Measurements from ENCODE around the gene FOXE1. TPM values are rescaled to one million over a fixed set of nuclear protein-coding genes. Genes with fewer than 3 reads are reported as not detected.

FOXE1 gene
- total and polyA plus RNA-seq, 2 of the 4 experiments (the other 2 are of a cell fraction) = under 0.01 to 0.22 TPM

DNA sequence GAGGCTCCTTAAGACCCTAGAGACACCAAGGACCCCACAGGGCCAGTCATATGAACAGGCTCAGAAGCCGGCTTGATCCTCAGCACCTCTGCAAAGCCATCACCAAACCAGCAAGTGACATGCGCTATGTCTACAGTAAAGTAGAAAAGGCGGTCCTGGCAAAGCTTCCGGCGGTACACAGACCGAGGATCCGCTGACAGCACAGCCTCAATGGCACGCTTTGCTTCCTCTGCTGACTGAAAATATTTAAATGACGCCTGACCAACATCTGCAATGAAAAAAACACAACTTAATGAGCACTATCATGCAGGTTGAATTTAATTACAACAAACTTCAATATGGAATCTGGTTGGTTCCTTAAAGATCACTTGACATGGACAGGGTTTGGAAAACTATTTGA is 51.7 kb downstream of the FOXE1 start:
- Histone ChIP-seq H3K56ac (ENCODE audit: extremely low read depth, insufficient read depth, low read length) (no peak overlapping the region), H2BK20ac (ENCODE audit: low read depth, low read length) (no peak overlapping the region), H2AK5ac (ENCODE audit: low read depth, low read length) (no peak overlapping the region), H3K27ac (ENCODE audit: insufficient read depth, low read length) (no peak overlapping the region), H3K23ac (ENCODE audit: low read depth, low read length) (no peak overlapping the region), H3K9me3 (ENCODE audit: control insufficient read depth, insufficient read depth, low read length) (no peaks in the 10 kb centered on the region), H3K4me2 (ENCODE audit: low read depth, low read length) (no peak overlapping the region), H4K8ac (ENCODE audit: low read depth in 2 of 2, low read length in 2 of 2) (no peak overlapping the region), H3K36me3 (ENCODE audit: control insufficient read depth, insufficient read depth, low read length) (peaks cover 8% of the 10 kb centered on the region), H4K5ac (ENCODE audit: low read depth, low read length) (no peak overlapping the region), H3K4ac (ENCODE audit: low read depth, low read length) (no peak overlapping the region), H3K9ac (ENCODE audit: low read depth, low read length) (no peak overlapping the region), H3K79me1 (ENCODE audit: low read depth in 1 of 2, low read length in 2 of 2) (peaks cover 14 to 20% of the 10 kb centered on the region in 2 experiments; a peak in 3 of 4 replicates), H2BK15ac (ENCODE audit: low read depth, low read length) (no peak overlapping the region), H3K4me3 (ENCODE audit: insufficient read depth, low read depth, low read length) (no peak overlapping the region), H2BK120ac (ENCODE audit: low read depth, low read length) (no peak overlapping the region), H3K4me1 (ENCODE audit: control insufficient read depth, insufficient read depth, low read length) (no peaks in the 10 kb centered on the region), H2BK5ac (ENCODE audit: low read depth, low read length, poor library complexity, severe bottlenecking) (no peak overlapping the region), H3K27me3 (ENCODE audit: control insufficient read depth, insufficient read depth, low read length) (no peaks in the 10 kb centered on the region), H4K20me1 (ENCODE audit: insufficient read depth, low read length) (0 out of 2 replicates have a peak, but pooled peaks cover 3% of the 10 kb centered on the region), H2AK9ac (replicated peaks; ENCODE audit: low read depth, low read length, poor library complexity) (no peak overlapping the region), H3K14ac (replicated peaks; ENCODE audit: low read depth, low read length) (no peak overlapping the region), H2AFZ (replicated peaks; ENCODE audit: low read length, poor library complexity) (no peak overlapping the region), H4K91ac (ENCODE audit: insufficient read depth, low read depth, low read length) (no peak overlapping the region), H3K9me1 (ENCODE audit: insufficient read depth, low read length) (peaks cover 5% of the 10 kb centered on the region; the same call in 1 of the 2 replicates), H3K18ac (ENCODE audit: low read depth, low read length) (no peak overlapping the region)
- intact Hi-C loops (cut with micrococcal nuclease) (no loop called here), in situ Hi-C loops (cut with MboI; ENCODE audit: low sequenced_read_pairs) (loop anchor here (5.0 kb wide), 1 partner anchor 192 kb away; no protein-coding TSS in a partner anchor), dilution Hi-C loops (cut with HindIII; ENCODE audit: low sequenced_read_pairs, unreplicated experiment) (no loop called here)
- DNase-seq (no peak), ATAC-seq (ENCODE audit: low read depth) (no peak)
- ChIA-PET POLR2A (ENCODE audit: unreplicated experiment) (no interaction called here), CTCF (no interaction called here)
- no TSS peak for BruUV-seq (replicated peaks)
- TF ChIP-seq, protein P1, sequence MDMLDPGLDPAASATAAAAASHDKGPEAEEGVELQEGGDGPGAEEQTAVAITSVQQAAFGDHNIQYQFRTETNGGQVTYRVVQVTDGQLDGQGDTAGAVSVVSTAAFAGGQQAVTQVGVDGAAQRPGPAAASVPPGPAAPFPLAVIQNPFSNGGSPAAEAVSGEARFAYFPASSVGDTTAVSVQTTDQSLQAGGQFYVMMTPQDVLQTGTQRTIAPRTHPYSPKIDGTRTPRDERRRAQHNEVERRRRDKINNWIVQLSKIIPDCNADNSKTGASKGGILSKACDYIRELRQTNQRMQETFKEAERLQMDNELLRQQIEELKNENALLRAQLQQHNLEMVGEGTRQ (IDR thresholded peaks at IDR 0.05; ENCODE audit: low read depth, low read length) = no peak
- TF ChIP-seq RFX5 (IDR thresholded peaks at IDR 0.05; ENCODE audit: low read depth, low read length) (no peak), MXI1 (IDR thresholded peaks at IDR 0.05; ENCODE audit: borderline replicate concordance, low read depth, low read length) (no peak), CEBPB (IDR thresholded peaks at IDR 0.05; ENCODE audit: low read depth, low read length) (no peak), RAD21 (IDR thresholded peaks at IDR 0.05; ENCODE audit: low read length) (no peak), BHLHE40 (IDR thresholded peaks at IDR 0.05; ENCODE audit: low read depth, low read length) (no peak), MAZ (IDR thresholded peaks at IDR 0.05; ENCODE audit: borderline replicate concordance, low read depth, low read length) (no peak), NFE2L2 (IDR thresholded peaks at IDR 0.05; ENCODE audit: low read depth, low read length) (no peak), SMC3 (IDR thresholded peaks at IDR 0.05; ENCODE audit: low read depth, low read length) (no peak)
- TF ChIP-seq, protein P2, sequence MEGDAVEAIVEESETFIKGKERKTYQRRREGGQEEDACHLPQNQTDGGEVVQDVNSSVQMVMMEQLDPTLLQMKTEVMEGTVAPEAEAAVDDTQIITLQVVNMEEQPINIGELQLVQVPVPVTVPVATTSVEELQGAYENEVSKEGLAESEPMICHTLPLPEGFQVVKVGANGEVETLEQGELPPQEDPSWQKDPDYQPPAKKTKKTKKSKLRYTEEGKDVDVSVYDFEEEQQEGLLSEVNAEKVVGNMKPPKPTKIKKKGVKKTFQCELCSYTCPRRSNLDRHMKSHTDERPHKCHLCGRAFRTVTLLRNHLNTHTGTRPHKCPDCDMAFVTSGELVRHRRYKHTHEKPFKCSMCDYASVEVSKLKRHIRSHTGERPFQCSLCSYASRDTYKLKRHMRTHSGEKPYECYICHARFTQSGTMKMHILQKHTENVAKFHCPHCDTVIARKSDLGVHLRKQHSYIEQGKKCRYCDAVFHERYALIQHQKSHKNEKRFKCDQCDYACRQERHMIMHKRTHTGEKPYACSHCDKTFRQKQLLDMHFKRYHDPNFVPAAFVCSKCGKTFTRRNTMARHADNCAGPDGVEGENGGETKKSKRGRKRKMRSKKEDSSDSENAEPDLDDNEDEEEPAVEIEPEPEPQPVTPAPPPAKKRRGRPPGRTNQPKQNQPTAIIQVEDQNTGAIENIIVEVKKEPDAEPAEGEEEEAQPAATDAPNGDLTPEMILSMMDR (conservative IDR thresholded peaks at IDR 0.05; ENCODE audit: low read depth, low read length) = no peak
- WGBS, 2 experiments (ENCODE audit: extremely low coverage in 2 of 2, insufficient read length in 1 of 2) = no CpG with 5 or more reads among the region's 9 CpGs
